Adrenal gland (tissue), 5 donors: ENCODE measurements around the gene PRKCA.

Experiments
- POLR2A ChIP-seq, 2 donors: fragments of 450-650 bp; IDR thresholded peaks; one replicate each; pipeline ENCODE4 v1.6.1; 2017; ENCODE audit warnings: antibody characterized with exemption in 2 of 2, mild to moderate bottlenecking in 2 of 2, moderate library complexity in 1 of 2
- TF ChIP-seq, protein P1 (sequence below), 6 experiments: fragments of 450-650 bp in 4 of 6; fragments of 200-600 bp in 2 of 6; sonication (generic) in 1 of 6; IDR thresholded peaks; 1 replicate in 5 of 6; 2 replicates in 1 of 6; pipeline versions ENCODE4 v1.5.1 to v1.8.0; 2016 to 2021; ENCODE audit warnings: antibody characterized with exemption in 6 of 6, mild to moderate bottlenecking in 2 of 6, moderate library complexity in 1 of 6
- donor health status: DM: no; HTN: no; CAD: no.

DNA sequence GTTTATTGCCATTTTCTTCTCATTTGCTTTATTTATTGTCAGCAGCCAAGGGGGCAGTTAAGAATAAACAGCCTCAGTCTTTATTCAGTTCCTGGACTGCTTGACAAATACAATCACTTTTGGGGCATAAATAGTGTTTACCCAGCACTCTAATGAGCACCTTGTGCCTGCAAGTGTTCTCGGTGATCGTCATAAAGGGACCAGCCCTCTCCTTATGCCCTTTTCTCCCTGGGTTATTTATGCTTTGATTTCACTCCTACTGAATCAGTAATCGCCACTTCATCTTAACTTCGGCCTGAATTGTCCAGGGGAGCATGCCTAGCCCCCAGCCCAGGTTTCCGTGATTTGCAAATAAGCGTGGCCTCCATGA is 476.8 kb downstream of the PRKCA start:
- TF ChIP-seq POLR2A (IDR thresholded peaks at IDR 0.05): no peak
- TF ChIP-seq, protein P1, sequence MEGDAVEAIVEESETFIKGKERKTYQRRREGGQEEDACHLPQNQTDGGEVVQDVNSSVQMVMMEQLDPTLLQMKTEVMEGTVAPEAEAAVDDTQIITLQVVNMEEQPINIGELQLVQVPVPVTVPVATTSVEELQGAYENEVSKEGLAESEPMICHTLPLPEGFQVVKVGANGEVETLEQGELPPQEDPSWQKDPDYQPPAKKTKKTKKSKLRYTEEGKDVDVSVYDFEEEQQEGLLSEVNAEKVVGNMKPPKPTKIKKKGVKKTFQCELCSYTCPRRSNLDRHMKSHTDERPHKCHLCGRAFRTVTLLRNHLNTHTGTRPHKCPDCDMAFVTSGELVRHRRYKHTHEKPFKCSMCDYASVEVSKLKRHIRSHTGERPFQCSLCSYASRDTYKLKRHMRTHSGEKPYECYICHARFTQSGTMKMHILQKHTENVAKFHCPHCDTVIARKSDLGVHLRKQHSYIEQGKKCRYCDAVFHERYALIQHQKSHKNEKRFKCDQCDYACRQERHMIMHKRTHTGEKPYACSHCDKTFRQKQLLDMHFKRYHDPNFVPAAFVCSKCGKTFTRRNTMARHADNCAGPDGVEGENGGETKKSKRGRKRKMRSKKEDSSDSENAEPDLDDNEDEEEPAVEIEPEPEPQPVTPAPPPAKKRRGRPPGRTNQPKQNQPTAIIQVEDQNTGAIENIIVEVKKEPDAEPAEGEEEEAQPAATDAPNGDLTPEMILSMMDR (IDR thresholded peaks at IDR 0.05): no peak
